CD14-positive monocyte (primary cell): ENCODE measurements around the gene CRMP1. TPM values are rescaled to one million over a fixed set of nuclear protein-coding genes. Genes with fewer than 3 reads are reported as not detected.

Experiments
- DNase-seq, 3 donors: peaks; one replicate each; pipeline ENCODE4 v3.0.0-alpha.2; 2011 to 2022
- H2AFZ ChIP-seq: 2 replicates; pipeline ENCODE4 v1.6.0; 2012; ENCODE audit warnings: mild to moderate bottlenecking, low read depth, low read length, inconsistent platforms; ENCODE audit not compliant: insufficient read depth, poor library complexity, severe bottlenecking
- H3K27ac ChIP-seq, 2 donors: 1 replicate in 1 of 2; 2 replicates in 1 of 2; pipeline ENCODE4 v1.5.1; 2012 to 2013; ENCODE audit warnings: low read length in 2 of 2, control low read depth in 1 of 2, inconsistent platforms in 1 of 2, low read depth in 1 of 2, mild to moderate bottlenecking in 1 of 2
- H3K27me3 ChIP-seq, 2 donors: one replicate each; pipeline versions ENCODE4 v1.6.0 to v1.6.1; 2011 to 2013; ENCODE audit warnings: low read length in 2 of 2; ENCODE audit not compliant: control insufficient read depth in 2 of 2, insufficient read depth in 2 of 2
- H3K36me3 ChIP-seq, 2 donors: replicated peaks in 1 of 2; 1 replicate in 1 of 2; 2 replicates in 1 of 2; pipeline versions ENCODE4 v1.5.1 to v1.6.1; 2012 to 2013; ENCODE audit warnings: low read length in 2 of 2, control low read depth in 1 of 2, inconsistent platforms in 1 of 2, mild to moderate bottlenecking in 1 of 2; ENCODE audit not compliant: insufficient read depth in 2 of 2, control insufficient read depth in 1 of 2
- H3K4me1 ChIP-seq, 2 donors: 1 replicate in 1 of 2; 2 replicates in 1 of 2; pipeline versions ENCODE4 v1.5.1 to v1.6.1; 2012 to 2013; ENCODE audit warnings: low read length in 2 of 2, control low read depth in 1 of 2, inconsistent platforms in 1 of 2, mild to moderate bottlenecking in 1 of 2, moderate library complexity in 1 of 2; ENCODE audit not compliant: insufficient read depth in 2 of 2, control insufficient read depth in 1 of 2
- H3K4me2 ChIP-seq: replicated peaks from 2 replicates; pipeline ENCODE3; 2012; ENCODE audit warnings: low read length, moderate library complexity, mild to moderate bottlenecking; ENCODE audit not compliant: poor library complexity, severe bottlenecking; ENCODE audit errors: extremely low read depth
- H3K4me3 ChIP-seq, 3 experiments: fragments of 200-600 bp in 1 of 3; sonication (generic) in 1 of 3; replicated peaks in 1 of 3; 1 replicate in 2 of 3; 2 replicates in 1 of 3; pipeline ENCODE4 v1.5.1; 2011 to 2013; ENCODE audit warnings: low read length in 3 of 3, mild to moderate bottlenecking in 3 of 3, control low read depth in 2 of 3, low read depth in 2 of 3, inconsistent platforms in 1 of 3, moderate library complexity in 1 of 3
- H3K79me2 ChIP-seq: 2 replicates; pipeline ENCODE4 v1.6.0; 2012; ENCODE audit warnings: mild to moderate bottlenecking, control low read depth, inconsistent platforms, low read length, moderate library complexity; ENCODE audit not compliant: insufficient read depth
- H3K9ac ChIP-seq: 2 replicates; pipeline ENCODE4 v1.6.0; 2017; ENCODE audit warnings: low read length, mild to moderate bottlenecking; ENCODE audit not compliant: insufficient read depth, poor library complexity, severe bottlenecking
- H3K9me3 ChIP-seq, 2 donors: replicated peaks in 1 of 2; 1 replicate in 1 of 2; 2 replicates in 1 of 2; pipeline versions ENCODE4 v1.5.1 to v1.6.1; 2012 to 2013; ENCODE audit warnings: low read length in 2 of 2, control low read depth in 1 of 2; ENCODE audit not compliant: control insufficient read depth in 1 of 2, insufficient read depth in 1 of 2
- H4K20me1 ChIP-seq: 2 replicates; pipeline ENCODE4 v1.6.0; 2012; ENCODE audit warnings: mild to moderate bottlenecking, low read length, control low read depth, moderate library complexity; ENCODE audit not compliant: insufficient read depth
- H3K27ac Mint-ChIP-seq, 7 donors: one replicate each; pipeline ENCODE4 v1.8.0; 2020; ENCODE audit warnings: mild to moderate bottlenecking in 7 of 7, mixed read lengths in 7 of 7, moderate library complexity in 6 of 7, inconsistent platforms in 2 of 7
- H3K27me3 Mint-ChIP-seq, 3 donors: one replicate each; pipeline ENCODE4 v1.8.0; 2021 to 2022; ENCODE audit warnings: low read depth in 3 of 3, mild to moderate bottlenecking in 3 of 3, mixed read lengths in 3 of 3, moderate library complexity in 3 of 3, inconsistent platforms in 1 of 3
- H3K36me3 Mint-ChIP-seq, 2 donors: one replicate each; pipeline ENCODE4 v1.8.0; 2020; ENCODE audit warnings: mixed read lengths in 2 of 2, inconsistent platforms in 1 of 2, mild to moderate bottlenecking in 1 of 2
- H3K4me1 Mint-ChIP-seq: one replicate; pipeline ENCODE4 v1.8.0; 2020; ENCODE audit warnings: mild to moderate bottlenecking, mixed read lengths
- H3K4me3 Mint-ChIP-seq, 2 donors: one replicate each; pipeline ENCODE4 v1.8.0; 2020; ENCODE audit warnings: mild to moderate bottlenecking in 2 of 2, mixed read lengths in 2 of 2, moderate library complexity in 1 of 2
- H3K9me3 Mint-ChIP-seq, 7 donors: one replicate each; pipeline ENCODE4 v1.8.0; 2020 to 2022; ENCODE audit warnings: mixed read lengths in 7 of 7, mild to moderate bottlenecking in 6 of 7, moderate library complexity in 6 of 7, inconsistent platforms in 2 of 7
- CTCF ChIP-seq: fragments of 200-600 bp; IDR thresholded peaks from one replicate; pipeline ENCODE4 v1.8.0; 2022; ENCODE audit warnings: antibody characterized with exemption, mild to moderate bottlenecking
- WGBS: methylation state at CpG from one replicate; pipeline ENCODE4 v1.1.5; 2013; ENCODE audit warnings: missing lambda C conversion rate; ENCODE audit not compliant: insufficient coverage; 5-methylcytosine and 5-hydroxymethylcytosine counted together
- intact Hi-C, 2 donors: fragments of 100-400 bp; cut with micrococcal nuclease; formaldehyde crosslinking; loops; one replicate each; pipeline versions ENCODE4 v1.15.0 to v1.15.1; 2023
- polyA plus RNA-seq, 3 donors: library from polyadenylated mRNA; depleted of rRNA in 1 of 3; unstranded in 2 of 3; stranded (reverse) in 1 of 3; fragments of 300-500 nt in 2 of 3; fragments of >200 nt in 1 of 3; fragmentation: Illumina TruSeq in 2 of 3; gene quantifications; 1 replicate in 2 of 3; 2 replicates in 1 of 3; pipeline ENCODE4 v1.2.3, GENCODE V29; 2012 to 2021

The CRMP1 gene
- polyA plus RNA-seq, 3 donors, result not detected

- Histone ChIP-seq H3K9me3 (peaks cover 0 to 2% of the 10 kb centered on the region in 2 donors), H3K36me3 (no peaks in the 10 kb centered on the region), H2AFZ (no peak overlapping the region), H3K9ac (no peak overlapping the region), H3K27ac (no peak overlapping the region), H3K4me3 (no peak overlapping the region), H3K79me2 (no peaks in the 10 kb centered on the region), H3K4me1 (no peaks in the 10 kb centered on the region), H3K4me2 (no peak overlapping the region), H4K20me1 (no peaks in the 10 kb centered on the region), H3K27me3 (no peaks in the 10 kb centered on the region)
- no peak overlapping the region for H3K4me3 Mint-ChIP-seq
- 100% methylated on average over 1 of the region's 3 CpGs for WGBS
- H3K9me3 Mint-ChIP-seq, result peaks cover 0 to 6% (median 0%) of the 10 kb centered on the region in 7 donors
- H3K27ac Mint-ChIP-seq, result no peak overlapping the region
- no peak for TF ChIP-seq CTCF
- DNase-seq, result no peak
- intact Hi-C loops, result no loop called here
- peaks cover 0 to 5% (median 4%) of the 10 kb centered on the region in 3 donors for H3K27me3 Mint-ChIP-seq
- H3K36me3 Mint-ChIP-seq, result no peaks in the 10 kb centered on the region
- H3K4me1 Mint-ChIP-seq, result no peaks in the 10 kb centered on the region
Observed at GRCh38 chr4:5940470-5941203, 47.8 kb upstream of the CRMP1 start.

DNA sequence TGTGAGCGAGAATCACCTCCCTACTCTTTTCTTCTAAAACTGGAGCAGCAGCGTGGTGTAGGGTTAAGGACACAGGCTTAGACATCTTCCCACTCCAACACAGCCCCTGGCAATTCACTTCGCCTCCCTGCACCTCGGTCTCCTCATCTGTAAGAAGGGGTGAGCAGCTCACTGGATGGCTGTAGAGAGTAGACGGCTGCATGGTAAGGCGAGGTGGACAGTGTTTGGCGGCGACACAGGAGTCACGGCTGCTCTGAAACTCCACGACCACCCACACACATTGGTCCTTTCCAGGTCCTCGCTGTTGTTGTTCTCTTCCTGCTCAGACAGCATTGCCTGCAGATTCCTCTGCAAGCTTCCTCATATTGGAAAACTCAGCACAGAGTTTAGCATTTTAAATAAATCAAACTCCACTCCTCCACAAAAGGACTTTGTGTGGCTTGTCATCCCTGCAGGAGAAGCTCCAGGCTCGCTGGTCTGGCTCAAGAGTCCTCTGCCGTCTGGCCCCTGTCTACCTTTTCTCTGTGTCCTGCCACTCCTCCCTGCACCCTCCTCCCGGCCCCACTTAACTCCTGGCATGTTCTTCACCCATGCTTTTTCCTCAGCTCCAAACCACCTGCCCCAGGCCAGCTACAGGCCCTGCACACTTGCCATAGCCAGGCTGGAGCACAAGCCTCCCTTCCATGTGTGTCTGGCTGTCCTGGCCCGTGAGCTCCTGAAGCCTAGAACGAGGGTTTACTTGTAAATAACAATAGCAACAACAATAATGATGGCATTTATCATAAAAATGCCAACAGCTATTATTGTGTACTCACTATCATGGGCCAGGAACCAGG, 41.3 kb upstream of the CRMP1 start:
- H3K27me3 Mint-ChIP-seq, result peaks cover 3 to 10% (median 9%) of the 10 kb centered on the region in 3 donors
- H3K36me3 Mint-ChIP-seq, result no peaks in the 10 kb centered on the region
- H3K27ac ChIP-seq, result no peak overlapping the region
- H3K4me1 ChIP-seq, result no peaks in the 10 kb centered on the region
- 80% methylated on average over 11 of the region's 16 CpGs for WGBS
- H3K4me3 Mint-ChIP-seq, result no peak overlapping the region
- no peak for DNase-seq
- no peak overlapping the region for H3K4me2 ChIP-seq
- no peaks in the 10 kb centered on the region for H3K79me2 ChIP-seq
- no peak overlapping the region for H3K9ac ChIP-seq
- H2AFZ ChIP-seq, result no peak overlapping the region
- peaks cover 0 to 2% (median 0%) of the 10 kb centered on the region in 7 donors for H3K9me3 Mint-ChIP-seq
- H4K20me1 ChIP-seq, result no peaks in the 10 kb centered on the region
- no peaks in the 10 kb centered on the region for H3K9me3 ChIP-seq
- no peaks in the 10 kb centered on the region for H3K4me1 Mint-ChIP-seq
- intact Hi-C loops, result no loop called here
- no peak overlapping the region for H3K4me3 ChIP-seq
- no peak for TF ChIP-seq CTCF
- no peaks in the 10 kb centered on the region for H3K36me3 ChIP-seq
- no peaks in the 10 kb centered on the region for H3K27me3 ChIP-seq
- no peak overlapping the region for H3K27ac Mint-ChIP-seq
